Osteoblast (primary cell): Measurements from ENCODE around the gene ARFGAP3. TPM values are rescaled to one million over a fixed set of nuclear protein-coding genes. Genes with fewer than 3 reads are reported as not detected.

Source experiments
- DNase-seq: peaks from one replicate; pipeline ENCODE4 v3.0.0; 2011; ENCODE audit warnings: low spot score, mixed read lengths; ENCODE audit not compliant: insufficient read length; ENCODE audit errors: missing footprints
- H2AFZ ChIP-seq: 2 replicates; pipeline ENCODE4 v1.6.0; 2011; ENCODE audit warnings: mild to moderate bottlenecking, low read length
- H3K27ac ChIP-seq: 2 replicates; pipeline ENCODE4 v1.5.1; 2011; ENCODE audit warnings: mild to moderate bottlenecking, low read depth, low read length, moderate library complexity
- H3K27me3 ChIP-seq: 2 replicates; pipeline ENCODE4 v1.6.0; 2012; ENCODE audit warnings: mild to moderate bottlenecking, control low read depth, inconsistent platforms, low read length, moderate library complexity; ENCODE audit not compliant: insufficient read depth
- H3K36me3 ChIP-seq: 2 replicates; pipeline ENCODE4 v1.5.1; 2011; ENCODE audit warnings: mild to moderate bottlenecking, low read length, control low read depth, moderate library complexity; ENCODE audit not compliant: insufficient read depth
- H3K4me1 ChIP-seq: 2 replicates; pipeline ENCODE4 v1.5.1; 2011; ENCODE audit warnings: mild to moderate bottlenecking, low read length, control low read depth, moderate library complexity; ENCODE audit not compliant: insufficient read depth
- H3K4me2 ChIP-seq: 2 replicates; pipeline ENCODE4 v1.6.0; 2011; ENCODE audit warnings: mild to moderate bottlenecking, low read length; ENCODE audit not compliant: insufficient read depth
- H3K4me3 ChIP-seq: fragments of 200-600 bp; sonication (generic); 3 replicates; pipeline ENCODE4 v1.5.1; 2012; ENCODE audit warnings: mild to moderate bottlenecking, low read length, inconsistent platforms; ENCODE audit not compliant: insufficient read depth
- H3K79me2 ChIP-seq: 2 replicates; pipeline ENCODE4 v1.6.0; 2012; ENCODE audit warnings: mild to moderate bottlenecking, low read length, control low read depth, inconsistent platforms; ENCODE audit not compliant: insufficient read depth
- H3K9me3 ChIP-seq: 2 replicates; pipeline ENCODE4 v1.5.1; 2011; ENCODE audit warnings: low read depth, low read length, control low read depth
- H4K20me1 ChIP-seq: 2 replicates; pipeline ENCODE4 v1.6.0; 2012; ENCODE audit warnings: mild to moderate bottlenecking, low read length, control low read depth; ENCODE audit not compliant: insufficient read depth
- CTCF ChIP-seq: IDR thresholded peaks from 2 replicates; pipeline ENCODE4 v1.5.1; 2011; ENCODE audit warnings: mild to moderate bottlenecking, low read depth, low read length, moderate library complexity; ENCODE audit errors: extremely low read depth
- total RNA-seq: library from RNA; depleted of rRNA; stranded (reverse); fragments of >200 nt; gene quantifications from 2 replicates; pipeline ENCODE4 v1.2.3, GENCODE V29; 2012

ARFGAP3 gene
- total RNA-seq, 1 donor, result 90.5 TPM

DNA sequence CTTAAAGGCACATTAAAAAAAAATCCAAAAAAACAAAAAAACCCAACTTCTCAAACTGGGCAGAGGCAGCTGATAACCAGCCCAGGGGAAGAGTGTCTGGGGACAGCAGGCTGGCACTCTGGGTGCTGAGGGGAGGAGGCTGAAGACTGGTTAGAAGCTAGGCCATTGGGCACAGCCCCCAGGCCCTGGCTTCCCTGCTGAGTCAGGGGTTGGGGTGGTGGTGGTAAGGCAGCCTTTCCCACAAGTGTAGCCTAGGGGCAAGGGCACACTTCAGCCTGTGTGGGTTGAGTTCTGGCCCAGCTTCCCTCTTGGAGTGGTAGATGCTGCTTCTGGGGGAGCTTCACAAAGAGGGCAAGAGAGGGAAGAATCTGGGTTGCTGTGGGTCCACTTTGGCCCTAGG lies 16.3 kb upstream of the ARFGAP3 start:
- no peak overlapping the region for H3K4me3 ChIP-seq
- peaks cover 5% of the 10 kb centered on the region for H4K20me1 ChIP-seq
- H3K36me3 ChIP-seq, result peaks cover 56% of the 10 kb centered on the region
- no peak for TF ChIP-seq CTCF
- H3K27me3 ChIP-seq, result no peaks in the 10 kb centered on the region
- no peak overlapping the region for H3K4me2 ChIP-seq
- no peaks in the 10 kb centered on the region for H3K9me3 ChIP-seq
- no peak overlapping the region for H2AFZ ChIP-seq
- no peak overlapping the region for H3K27ac ChIP-seq
- peaks cover 5% of the 10 kb centered on the region for H3K4me1 ChIP-seq
- no peaks in the 10 kb centered on the region for H3K79me2 ChIP-seq
- DNase-seq, result peak; percentile 42

DNA sequence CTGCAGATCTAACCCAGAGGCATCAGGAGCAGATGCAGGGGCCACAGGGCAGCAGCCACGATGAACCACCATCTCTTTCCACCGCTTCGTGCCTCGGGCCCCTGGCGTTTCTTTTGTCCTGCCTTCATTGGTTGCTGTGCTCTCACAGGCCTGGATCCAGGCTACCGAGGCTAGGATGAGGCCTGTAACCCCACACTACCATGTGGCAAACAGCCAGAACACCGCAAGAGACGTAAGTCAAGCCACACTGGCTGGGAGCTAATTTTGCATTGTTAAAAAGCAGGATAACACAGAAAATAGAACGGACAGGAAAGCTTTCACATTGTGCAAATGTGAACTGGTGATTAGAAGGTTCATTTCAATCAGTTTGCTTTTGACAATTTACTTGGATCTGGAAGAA lies 15.7 kb upstream of the ARFGAP3 start:
- Histone ChIP-seq H3K9me3 (no peaks in the 10 kb centered on the region), H3K36me3 (peaks cover 50% of the 10 kb centered on the region), H3K79me2 (no peaks in the 10 kb centered on the region), H4K20me1 (peaks cover 5% of the 10 kb centered on the region), H3K27ac (no peak overlapping the region), H3K4me3 (no peak overlapping the region), H3K4me2 (no peak overlapping the region), H2AFZ (no peak overlapping the region), H3K27me3 (no peaks in the 10 kb centered on the region), H3K4me1 (peaks cover 5% of the 10 kb centered on the region)
- peak; percentile 43 for DNase-seq
- TF ChIP-seq CTCF, result no peak

GRCh38 chr22:42871146-42872050 lies 14.3 kb upstream of the ARFGAP3 start:
- Histone ChIP-seq H3K27ac (no peak overlapping the region), H3K79me2 (no peaks in the 10 kb centered on the region), H3K4me3 (no peak overlapping the region), H3K9me3 (no peaks in the 10 kb centered on the region), H2AFZ (no peak overlapping the region), H3K36me3 (peaks cover 44% of the 10 kb centered on the region), H3K4me1 (peaks cover 5% of the 10 kb centered on the region), H3K4me2 (no peak overlapping the region), H3K27me3 (no peaks in the 10 kb centered on the region), H4K20me1 (peaks cover 5% of the 10 kb centered on the region)
- TF ChIP-seq CTCF, result no peak
- peak; percentile 45 for DNase-seq

- peaks cover 33% of the 10 kb centered on the region for H3K36me3 ChIP-seq
- peak; percentile 57 for DNase-seq
- H3K27ac ChIP-seq, result no peak overlapping the region
- no peak overlapping the region for H3K4me3 ChIP-seq
- H3K79me2 ChIP-seq, result no peaks in the 10 kb centered on the region
- no peaks in the 10 kb centered on the region for H3K27me3 ChIP-seq
- no peaks in the 10 kb centered on the region for H3K9me3 ChIP-seq
- H2AFZ ChIP-seq, result no peak overlapping the region
- TF ChIP-seq CTCF, result no peak
- no peak overlapping the region for H3K4me2 ChIP-seq
- peaks cover 5% of the 10 kb centered on the region for H4K20me1 ChIP-seq
- peaks cover 5% of the 10 kb centered on the region for H3K4me1 ChIP-seq
Measured at GRCh38 chr22:42869888-42870480, 12.9 kb upstream of the ARFGAP3 start.
